A549 (cell line): ENCODE data around the gene HYAL3. TPM values are rescaled to one million over a fixed set of nuclear protein-coding genes. Genes with fewer than 3 reads are reported as not detected.

Source experiments
- ATAC-seq, 2 experiments: fragments of 200-7000 bp in 1 of 2; fragments of >200 bp in 1 of 2; cut with Nextera tagmentation in 1 of 2; cut with Tn5 transposase in 1 of 2; 3 replicates each; pipeline versions ENCODE4 v1.8.0 to v1.9.1; 2018 to 2020; ENCODE audit warnings: mild to moderate bottlenecking in 1 of 2, moderate library complexity in 1 of 2
- CTCF ChIA-PET: fragments of 300-600 bp; sonication (Branson Sonifier 250); formaldehyde crosslinking; extraction: SDS; loops from one replicate; lab custom pipeline; 2021; ENCODE audit warnings: antibody characterized with exemption, inconsistent platforms; lab: Yijun Ruan, JAX
- POLR2A ChIA-PET: fragments of 350-600 bp; formaldehyde crosslinking; extraction: SDS; loops from one replicate; lab custom pipeline; 2021; ENCODE audit warnings: antibody characterized with exemption, inconsistent platforms; lab: Yijun Ruan, JAX
- DNase-seq, 2 experiments: peaks; one replicate each; pipeline versions ENCODE4 v3.0.0 to v3.0.0-alpha.2; 2011 to 2016; ENCODE audit warnings: low read depth in 1 of 2, low spot score in 1 of 2
- FAIRE-seq: peaks from 2 replicates; lab custom pipeline; 2011; peaks lifted over from hg19 to GRCh38; lab: Jason Lieb, UNC
- H3K27ac ChIP-seq, 2 experiments: fragments of >200 bp; sonication (Bioruptor Twin); formaldehyde crosslinking; 3 replicates each; pipeline ENCODE4 v1.5.1; 2016 to 2017
- H3K4me1 ChIP-seq: fragments of >200 bp; sonication (Bioruptor Twin); formaldehyde crosslinking; 3 replicates; pipeline ENCODE4 v1.6.1; 2016
- H3K4me2 ChIP-seq: fragments of >200 bp; sonication (Bioruptor Twin); formaldehyde crosslinking; 3 replicates; pipeline ENCODE4 v1.6.1; 2016
- H3K4me3 ChIP-seq: fragments of >200 bp; sonication (Bioruptor Twin); formaldehyde crosslinking; 3 replicates; pipeline ENCODE4 v1.5.1; 2016
- H3K9me3 ChIP-seq: fragments of >200 bp; sonication (Bioruptor Twin); formaldehyde crosslinking; 3 replicates; pipeline ENCODE4 v1.6.1; 2016
- CBX8 ChIP-seq: fragments of 200-600 bp; sonication (generic); IDR thresholded peaks from 2 replicates; pipeline ENCODE4 v1.6.1; 2016
- CHD2 ChIP-seq: fragments of 150-350 bp; IDR thresholded peaks from 2 replicates; pipeline ENCODE4 v1.6.1; 2014; ENCODE audit warnings: low read length; ENCODE audit not compliant: partially characterized antibody
- CTCF ChIP-seq: fragments of >200 bp; sonication (Bioruptor Twin); formaldehyde crosslinking; IDR thresholded peaks from 3 replicates; pipeline ENCODE4 v1.5.1; 2016
- E2F6 ChIP-seq: IDR thresholded peaks from 2 replicates; pipeline ENCODE4 v1.6.1; 2012; ENCODE audit warnings: low read depth, borderline replicate concordance
- ELK1 ChIP-seq: fragments of 150-350 bp; IDR thresholded peaks from 2 replicates; pipeline ENCODE4 v1.6.1; 2014; ENCODE audit warnings: low read depth, mild to moderate bottlenecking, low read length
- FOSB ChIP-seq: fragments of 250-450 bp; sonication (Bioruptor Pico); IDR thresholded peaks from 2 replicates; pipeline ENCODE4 v1.5.0; 2020; ENCODE audit warnings: mild to moderate bottlenecking, moderate library complexity
- FOSL2 ChIP-seq, 2 experiments: fragments of 450-650 bp in 1 of 2; fragments of >200 bp in 1 of 2; sonication (Bioruptor Twin) in 1 of 2; formaldehyde crosslinking; IDR thresholded peaks; 2 replicates each; pipeline versions ENCODE4 v1.5.0 to v1.6.1; 2016 to 2020; ENCODE audit warnings: mild to moderate bottlenecking in 1 of 2, moderate library complexity in 1 of 2
- HES2 ChIP-seq: fragments of >200 bp; sonication (Bioruptor Twin); formaldehyde crosslinking; IDR thresholded peaks from 2 replicates; pipeline ENCODE4 v1.6.1; 2016
- HMGXB4 ChIP-seq: fragments of 250-450 bp; sonication (Bioruptor Pico); IDR thresholded peaks from 2 replicates; pipeline ENCODE4 v1.5.0; 2021; ENCODE audit warnings: mild to moderate bottlenecking, moderate library complexity, borderline replicate concordance
- HOXA7 ChIP-seq: fragments of 250-450 bp; sonication (Bioruptor Pico); IDR thresholded peaks from 2 replicates; pipeline ENCODE4 v1.5.0; 2020; ENCODE audit warnings: mild to moderate bottlenecking, moderate library complexity
- JUN ChIP-seq, 2 experiments: fragments of >200 bp; sonication (Bioruptor Twin); formaldehyde crosslinking; IDR thresholded peaks; 2 replicates in 1 of 2; 3 replicates in 1 of 2; pipeline ENCODE4 v1.6.1; 2016 to 2017
- KDM1A ChIP-seq: fragments of 200-600 bp; sonication (generic); IDR thresholded peaks from 2 replicates; pipeline ENCODE4 v1.6.1; 2016; ENCODE audit warnings: low read depth, mild to moderate bottlenecking
- MAFK ChIP-seq: fragments of 450-650 bp; IDR thresholded peaks from 2 replicates; pipeline ENCODE4 v1.6.1; 2014; ENCODE audit not compliant: partially characterized antibody
- MAX ChIP-seq: IDR thresholded peaks from 2 replicates; pipeline ENCODE4 v1.6.1; 2012
- MAZ ChIP-seq: fragments of 150-350 bp; IDR thresholded peaks from 2 replicates; pipeline ENCODE4 v1.6.1; 2014; ENCODE audit warnings: antibody characterized with exemption, low read depth, low read length, borderline replicate concordance
- PBX3 ChIP-seq: IDR thresholded peaks from 2 replicates; pipeline ENCODE4 v1.6.1; 2012
- POLR2AphosphoS2 ChIP-seq: conservative IDR thresholded peaks from 2 replicates; pipeline ENCODE4 v1.6.1; 2012; ENCODE audit warnings: low read length, improper control_type of control experiment, inconsistent platforms
- RCOR1 ChIP-seq: fragments of 150-350 bp; IDR thresholded peaks from 2 replicates; pipeline ENCODE4 v1.6.1; 2014; ENCODE audit warnings: antibody characterized with exemption, low read length, low read depth
- RFX5 ChIP-seq: fragments of 450-650 bp; IDR thresholded peaks from 2 replicates; pipeline ENCODE4 v1.7.1; 2014; ENCODE audit warnings: antibody characterized with exemption, mild to moderate bottlenecking, moderate library complexity
- TFCP2L1 ChIP-seq: fragments of 250-450 bp; sonication (Bioruptor Pico); IDR thresholded peaks from 2 replicates; pipeline ENCODE4 v1.5.0; 2021; ENCODE audit warnings: mild to moderate bottlenecking
- ZFP36 ChIP-seq: fragments of 450-650 bp; IDR thresholded peaks from 2 replicates; pipeline ENCODE4 v1.6.1; 2014; ENCODE audit warnings: borderline replicate concordance; ENCODE audit not compliant: partially characterized antibody
- WGBS: methylation state at CpG from one replicate; pipeline ENCODE4 v1.1.6; 2017; ENCODE audit errors: missing lambda C conversion rate; 5-methylcytosine and 5-hydroxymethylcytosine counted together
- polyA plus RNA-seq, 4 experiments: library from polyadenylated mRNA; depleted of rRNA in 3 of 4; stranded (reverse); fragments of >200 nt; fragmentation: RNase III in 1 of 4; extraction: RNeasy Plus Mini Kit Qiagen cat#74134 plus additional on column Dnase treatment in 1 of 4; gene quantifications; 2 replicates in 3 of 4; 3 replicates in 1 of 4; pipeline ENCODE4 v1.2.3, GENCODE V29; 2011 to 2017

Gene HYAL3
- polyA plus RNA-seq, 2 of the 4 experiments (the other 2 are of a cell fraction): 3.0 to 5.0 TPM

- ChIA-PET CTCF (interaction anchor here (1.0 to 7.4 kb wide), 8 partner anchors 12 to 75 kb away, joined by 3 to 60 read pairs (median 9); no protein-coding TSS in a partner anchor), POLR2A (interaction anchor here (0.5 to 2.1 kb wide), 2 partner anchors 11 to 21 kb away, joined by 4 to 5 read pairs; no protein-coding TSS in a partner anchor)
- TF ChIP-seq PBX3 (no peak), MAFK (no peak), HES2 (no peak), FOSL2 (IDR thresholded peaks at IDR 0.05) (no peak), FOSL2 (CRISPR knock-in tag; IDR thresholded peaks at IDR 0.05) (no peak), ELK1 (no peak), RCOR1 (no peak), HMGXB4 (no peak), E2F6 (no peak), JUN (IDR thresholded peaks at IDR 0.05) (no peak), FOSB (CRISPR knock-in tag) (no peak), RFX5 (no peak), HOXA7 (no peak), CBX8 (no peak)
- FAIRE-seq: no peak
- H3K27ac ChIP-seq: peak overlapping the region; percentile 48 to 94; a peak in 5 of 6 replicates
- H3K9me3 ChIP-seq: no peaks in the 10 kb centered on the region
- DNase-seq: no peak
- peak overlapping the region; percentile 98 for H3K4me2 ChIP-seq
- ATAC-seq: no peak
- peaks cover 78% of the 10 kb centered on the region for H3K4me1 ChIP-seq
- WGBS: 65% methylated on average over 10 of the region's 22 CpGs
- H3K4me3 ChIP-seq: peak overlapping the region; percentile 14; the same call in 1 of the 3 replicates
Measured at GRCh38 chr3:50267280-50267913, 31.8 kb downstream of the HYAL3 start.

GRCh38 chr3:50266836-50267235 is 32.4 kb downstream of the HYAL3 start:
- TF ChIP-seq HMGXB4 (no peak), CHD2 (no peak), TFCP2L1 (CRISPR knock-in tag) (no peak), MAZ (no peak), POLR2AphosphoS2 (no peak), ZFP36 (no peak), CTCF (no peak), MAX (no peak), KDM1A (no peak)
- POLR2A ChIA-PET: interaction anchor here (0.5 kb wide), 1 partner anchor 11 kb away, joined by 5 read pairs; no protein-coding TSS in a partner anchor
- Histone ChIP-seq H3K4me3 (no peak overlapping the region; the same call in 2 of the 3 replicates), H3K27ac (peak overlapping the region; percentile 48 to 94; a peak in 5 of 6 replicates), H3K4me2 (peak overlapping the region; percentile 98), H3K4me1 (peaks cover 78% of the 10 kb centered on the region), H3K9me3 (no peaks in the 10 kb centered on the region)
- WGBS: 78% methylated on average over 7 of the region's 7 CpGs
- DNase-seq (no peak), ATAC-seq (no peak), FAIRE-seq (no peak)
- CTCF ChIA-PET: interaction anchor here (0.7 to 7.4 kb wide), 9 partner anchors 8 to 75 kb away, joined by 3 to 60 read pairs (median 8); no protein-coding TSS in a partner anchor
